DMS 273 treated with DMSO at 0.1 percent for 48 hours (cell line): ENCODE measurements around the gene MIF.
"Not testable (repeated sequence)": the region's sequence is repeated elsewhere in the genome, so short reads cannot be mapped to it uniquely, and the experiment has no call there.

Experiments used
- DNase-seq: peaks from one replicate; lab custom pipeline; 2025; lab: John Stamatoyannopoulos, UW

Gene MIF

GRCh38 chr22:23903328-23903971, 9.3 kb downstream of the MIF start:
- DNase-seq: peak; percentile 24

- no peak for DNase-seq
Observed at GRCh38 chr22:23904573-23905254, 10.5 kb downstream of the MIF start.

- no peak for DNase-seq
Observed at GRCh38 chr22:23906641-23907040, 12.5 kb downstream of the MIF start.

- DNase-seq: not testable (repeated sequence)
Observed at GRCh38 chr22:23907423-23907822, 13.2 kb downstream of the MIF start.

GRCh38 chr22:23908587-23909205, 14.5 kb downstream of the MIF start:
- no peak for DNase-seq

GRCh38 chr22:23909296-23909898, 15.2 kb downstream of the MIF start:
- no peak for DNase-seq

GRCh38 chr22:23910496-23911190, 16.5 kb downstream of the MIF start:
- DNase-seq: no peak

- no peak for DNase-seq
Observed at GRCh38 chr22:23911318-23911980, 17.3 kb downstream of the MIF start.

- DNase-seq: no peak
Observed at GRCh38 chr22:23912293-23912903, 18.2 kb downstream of the MIF start.

GRCh38 chr22:23913306-23913660, 19.1 kb downstream of the MIF start:
- no peak for DNase-seq

GRCh38 chr22:23913661-23914353, 19.6 kb downstream of the MIF start:
- peak; percentile 96 for DNase-seq

- no peak for DNase-seq
Observed at GRCh38 chr22:23915290-23915689, 21.1 kb downstream of the MIF start.

- not testable (repeated sequence) for DNase-seq
Observed at GRCh38 chr22:23920267-23920611, 26.1 kb downstream of the MIF start.

GRCh38 chr22:23921586-23922201, 27.5 kb downstream of the MIF start:
- DNase-seq: not testable (repeated sequence)

- no peak for DNase-seq
Observed at GRCh38 chr22:23922921-23923320, 28.7 kb downstream of the MIF start.

- DNase-seq: no peak
Observed at GRCh38 chr22:23925020-23925606, 30.9 kb downstream of the MIF start.

GRCh38 chr22:23926561-23926960, 32.4 kb downstream of the MIF start:
- no peak for DNase-seq

GRCh38 chr22:23938328-23939016, 44.3 kb downstream of the MIF start:
- no peak for DNase-seq

- DNase-seq: no peak
Observed at GRCh38 chr22:23939017-23939357, 44.8 kb downstream of the MIF start.

GRCh38 chr22:23940166-23940565, 46.0 kb downstream of the MIF start:
- DNase-seq: not testable (repeated sequence)
